Stomach (tissue), 9 donors: ENCODE results near the gene LHFPL3. TPM values are rescaled to one million over a fixed set of nuclear protein-coding genes. Genes with fewer than 3 reads are reported as not detected.

Experiments
- DNase-seq, 2 donors: peaks; one replicate each; pipeline versions ENCODE4 v3.0.0 to v3.0.0-alpha.2; 2013 to 2019
- H3K27ac ChIP-seq, 5 donors: fragments of 200-600 bp in 4 of 5; sonication (generic) in 4 of 5; one replicate each; pipeline ENCODE4 v1.5.1; 2013 to 2019; ENCODE audit warnings: mild to moderate bottlenecking in 1 of 5, moderate library complexity in 1 of 5
- H3K27me3 ChIP-seq, 3 donors: fragments of 200-600 bp; sonication (generic); one replicate each; pipeline ENCODE4 v1.5.1; 2017 to 2019; ENCODE audit warnings: mixed run types in 1 of 3
- H3K36me3 ChIP-seq, 4 donors: fragments of 200-600 bp; sonication (generic); 1 replicate in 3 of 4; 2 replicates in 1 of 4; pipeline ENCODE4 v1.5.1; 2016 to 2019
- H3K4me1 ChIP-seq, 4 donors: fragments of 200-600 bp; sonication (generic); one replicate each; pipeline ENCODE4 v1.5.1; 2016 to 2019
- H3K4me3 ChIP-seq, 4 donors: fragments of 200-600 bp; sonication (generic) in 3 of 4; one replicate each; pipeline ENCODE4 v1.5.1; 2016 to 2019; ENCODE audit warnings: mild to moderate bottlenecking in 1 of 4
- H3K9me3 ChIP-seq, 4 donors: fragments of 200-600 bp; sonication (generic); one replicate each; pipeline ENCODE4 v1.5.1; 2016 to 2019
- EP300 ChIP-seq: sonication (generic); formaldehyde crosslinking; IDR thresholded peaks from one replicate; pipeline ENCODE4 v1.6.1; 2017; ENCODE audit warnings: antibody characterized with exemption
- POLR2A ChIP-seq, 4 donors: fragments of 450-650 bp; IDR thresholded peaks; one replicate each; pipeline ENCODE4 v1.6.1; 2016; ENCODE audit warnings: antibody characterized with exemption in 4 of 4, control low read depth in 2 of 4, mild to moderate bottlenecking in 1 of 4, moderate library complexity in 1 of 4
- POLR2AphosphoS5 ChIP-seq, 3 donors: sonication (generic); formaldehyde crosslinking; IDR thresholded peaks; one replicate each; pipeline ENCODE4 v1.6.1; 2016; ENCODE audit warnings: antibody characterized with exemption in 3 of 3
- WGBS, 5 donors: extraction: QIAGEN DNeasy Blood & Tissue Kit in 3 of 5; methylation state at CpG; one replicate each; pipeline versions ENCODE4 v1.1.5 to v1.1.7; 2013 to 2018; 5-methylcytosine and 5-hydroxymethylcytosine counted together
- intact Hi-C: fragments of 100-400 bp; cut with DNase I; formaldehyde crosslinking; loops from one replicate; pipeline ENCODE4 v1.15.1; 2023; ENCODE audit warnings: low total_unique reads
- polyA plus RNA-seq, 3 donors: library from polyadenylated mRNA; stranded (reverse); fragments of 200-250 nt; gene quantifications; one replicate each; pipeline ENCODE4 v1.2.3, GENCODE V29; 2013
- total RNA-seq, 5 donors: library from RNA; depleted of rRNA; stranded (reverse); fragments of >200 nt; gene quantifications; one replicate each; pipeline versions ENCODE4 v1.1.0 to v1.2.3, GENCODE V29; 2014 to 2016
- TF ChIP-seq, protein P1 (sequence below), 7 experiments: fragments of 450-650 bp in 4 of 7; fragments of 200-600 bp in 3 of 7; sonication (generic) in 3 of 7; IDR thresholded peaks; one replicate each; pipeline ENCODE4 v1.5.1; 2016 to 2019; ENCODE audit warnings: antibody characterized with exemption in 7 of 7, control low read depth in 2 of 7, mild to moderate bottlenecking in 1 of 7
- donor health status: healthy with polysubstance abuse.
- donor health status: Bipolar disorder and iron deficiency.
- donor health status: healthy.

LHFPL3 gene
- total and polyA plus RNA-seq, 8 donors: 0.55 TPM; not detected in 7

GRCh38 chr7:104767826-104768536 lies 439.6 kb downstream of the LHFPL3 start:
- Histone ChIP-seq H3K4me1 (no peaks in the 10 kb centered on the region), H3K4me3 (no peak overlapping the region), H3K27ac (no peak overlapping the region), H3K27me3 (peaks cover 0 to 2% (median 0%) of the 10 kb centered on the region in 3 donors), H3K9me3 (no peaks in the 10 kb centered on the region), H3K36me3 (no peaks in the 10 kb centered on the region)
- TF ChIP-seq POLR2AphosphoS5 (IDR thresholded peaks at IDR 0.05): no peak
- TF ChIP-seq POLR2A (IDR thresholded peaks at IDR 0.05): no peak
- 27 to 45% (median 41%) methylated on average over 4 of the region's 4 CpGs for WGBS, 5 donors
- intact Hi-C loops: no loop called here
- no peak for DNase-seq

DNA sequence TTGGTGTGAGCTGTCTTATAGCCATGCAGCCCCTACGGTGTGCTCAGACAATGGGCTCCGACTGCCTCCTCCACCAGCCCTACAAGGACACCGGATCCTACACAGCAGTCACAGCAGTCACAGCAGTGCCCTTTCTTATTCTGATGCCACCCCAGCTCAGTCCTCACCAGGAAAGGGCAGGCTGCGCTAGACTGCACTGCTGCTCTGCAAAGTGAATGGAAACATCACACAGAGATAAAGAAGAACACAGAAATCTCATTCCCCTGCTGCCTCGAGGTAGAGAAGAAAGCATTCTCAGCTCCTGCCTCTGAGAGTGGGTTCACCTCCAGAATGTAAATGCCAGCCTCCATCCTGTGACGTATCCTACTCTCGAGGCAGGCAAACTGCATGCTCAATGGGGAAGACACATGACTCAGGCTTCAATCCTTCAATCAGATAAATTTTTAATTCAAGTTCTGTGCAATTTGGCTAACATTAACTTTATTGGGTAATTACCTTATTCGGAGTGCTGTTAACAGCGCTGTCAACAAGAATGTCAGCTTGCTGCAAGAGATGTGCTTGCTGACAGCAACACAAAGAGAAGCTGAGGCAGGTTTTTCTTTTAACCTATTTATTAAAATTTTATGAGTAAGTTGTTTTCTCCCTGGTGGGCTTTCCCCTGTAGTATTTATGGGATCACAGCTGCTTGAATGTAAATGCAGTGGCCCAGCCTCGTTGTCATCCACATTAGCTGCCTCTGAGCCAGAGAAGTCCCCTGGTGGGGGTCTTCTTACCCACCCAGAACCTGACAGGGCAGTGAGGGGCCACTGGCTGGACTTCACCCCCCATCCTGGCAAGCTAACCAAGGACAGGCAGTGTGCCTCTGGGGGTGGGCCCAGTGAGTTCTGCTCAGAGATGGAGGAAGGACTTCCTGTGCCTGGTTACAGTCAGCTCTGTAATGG lies 444.3 kb downstream of the LHFPL3 start:
- Histone ChIP-seq H3K36me3 (no peaks in the 10 kb centered on the region), H3K27me3 (peaks cover 0 to 8% (median 0%) of the 10 kb centered on the region in 3 donors), H3K27ac (no peak overlapping the region), H3K4me3 (no peak overlapping the region), H3K4me1 (no peaks in the 10 kb centered on the region), H3K9me3 (no peaks in the 10 kb centered on the region)
- WGBS, 5 donors: 34 to 49% (median 43%) methylated on average over 10 of the region's 10 CpGs
- DNase-seq: peak in 1 of 2 donors; percentile 3
- intact Hi-C loops: no loop called here
- TF ChIP-seq POLR2AphosphoS5 (IDR thresholded peaks at IDR 0.05) (no peak), EP300 (no peak), POLR2A (IDR thresholded peaks at IDR 0.05) (no peak)
- TF ChIP-seq, protein P1, sequence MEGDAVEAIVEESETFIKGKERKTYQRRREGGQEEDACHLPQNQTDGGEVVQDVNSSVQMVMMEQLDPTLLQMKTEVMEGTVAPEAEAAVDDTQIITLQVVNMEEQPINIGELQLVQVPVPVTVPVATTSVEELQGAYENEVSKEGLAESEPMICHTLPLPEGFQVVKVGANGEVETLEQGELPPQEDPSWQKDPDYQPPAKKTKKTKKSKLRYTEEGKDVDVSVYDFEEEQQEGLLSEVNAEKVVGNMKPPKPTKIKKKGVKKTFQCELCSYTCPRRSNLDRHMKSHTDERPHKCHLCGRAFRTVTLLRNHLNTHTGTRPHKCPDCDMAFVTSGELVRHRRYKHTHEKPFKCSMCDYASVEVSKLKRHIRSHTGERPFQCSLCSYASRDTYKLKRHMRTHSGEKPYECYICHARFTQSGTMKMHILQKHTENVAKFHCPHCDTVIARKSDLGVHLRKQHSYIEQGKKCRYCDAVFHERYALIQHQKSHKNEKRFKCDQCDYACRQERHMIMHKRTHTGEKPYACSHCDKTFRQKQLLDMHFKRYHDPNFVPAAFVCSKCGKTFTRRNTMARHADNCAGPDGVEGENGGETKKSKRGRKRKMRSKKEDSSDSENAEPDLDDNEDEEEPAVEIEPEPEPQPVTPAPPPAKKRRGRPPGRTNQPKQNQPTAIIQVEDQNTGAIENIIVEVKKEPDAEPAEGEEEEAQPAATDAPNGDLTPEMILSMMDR (IDR thresholded peaks at IDR 0.05): no peak

DNA sequence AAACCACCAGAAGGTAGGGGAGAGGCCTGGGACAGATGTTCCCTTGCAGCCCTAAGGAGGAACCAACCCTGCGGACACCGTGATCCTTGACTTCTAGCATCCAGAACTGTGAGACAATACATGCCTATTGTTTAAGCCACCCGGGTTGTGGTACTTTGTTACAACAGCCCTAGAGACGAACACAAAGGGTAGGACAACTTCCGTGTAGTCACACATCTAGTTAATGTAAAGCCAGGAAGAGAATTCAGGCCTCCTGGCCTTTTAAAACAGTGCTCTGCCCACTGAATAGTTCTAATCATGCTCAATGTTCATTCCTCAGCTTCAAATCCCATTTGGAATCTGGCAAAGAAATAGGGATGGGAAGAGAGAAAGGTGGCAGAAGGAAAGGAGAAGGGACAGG lies 445.4 kb downstream of the LHFPL3 start:
- peaks cover 0 to 8% (median 0%) of the 10 kb centered on the region in 3 donors for H3K27me3 ChIP-seq

GRCh38 chr7:104775531-104775930 lies 447.1 kb downstream of the LHFPL3 start:
- TF ChIP-seq POLR2AphosphoS5 (IDR thresholded peaks at IDR 0.05): no peak
- no peak for TF ChIP-seq EP300
- TF ChIP-seq, protein P1 (IDR thresholded peaks at IDR 0.05): no peak
- TF ChIP-seq POLR2A (IDR thresholded peaks at IDR 0.05): no peak
- no peak overlapping the region for H3K4me3 ChIP-seq
- intact Hi-C loops: no loop called here
- H3K36me3 ChIP-seq: no peaks in the 10 kb centered on the region
- H3K9me3 ChIP-seq: no peaks in the 10 kb centered on the region
- H3K4me1 ChIP-seq: no peaks in the 10 kb centered on the region
- H3K27me3 ChIP-seq: peaks cover 0 to 8% (median 0%) of the 10 kb centered on the region in 3 donors
- H3K27ac ChIP-seq: no peak overlapping the region
- no peak for DNase-seq

More for the DNA sequence above, 445.4 kb downstream of the LHFPL3 start:
- intact Hi-C loops: no loop called here
- 60 to 85% (median 67%) methylated on average over 3 to 5 of the region's 5 CpGs for WGBS, 5 donors
- Histone ChIP-seq H3K4me3 (no peak overlapping the region), H3K36me3 (no peaks in the 10 kb centered on the region), H3K4me1 (no peaks in the 10 kb centered on the region), H3K27ac (no peak overlapping the region), H3K9me3 (no peaks in the 10 kb centered on the region)
- no peak for TF ChIP-seq POLR2AphosphoS5 (IDR thresholded peaks at IDR 0.05)
- TF ChIP-seq, protein P1 (IDR thresholded peaks at IDR 0.05): no peak
- TF ChIP-seq POLR2A (IDR thresholded peaks at IDR 0.05): no peak
- no peak for TF ChIP-seq EP300
- DNase-seq: no peak
